GM19324 (cell line): ENCODE measurements around the gene PLEKHA4.
"Not testable (repeated sequence)": the region's sequence is repeated elsewhere in the genome, so short reads cannot be mapped to it uniquely, and the experiment has no call there.

Experiments
- ATAC-seq: cut with Tn5 transposase; IDR thresholded peaks from one replicate; pipeline ENCODE4 v1.9.1; 2021; ENCODE audit warnings: mild to moderate bottlenecking, moderate library complexity; ENCODE audit not compliant: unreplicated experiment, low FRiP score

PLEKHA4 gene

GRCh38 chr19:48868114-48868886 is at the start of gene PLEKHA4:
TSS of gene PLEKHA4 (minus strand) at chr19:48868617. CDS start at chr19:48867620, 997 bp downstream.
- no peak for ATAC-seq

GRCh38 chr19:48918071-48918470 is 49.7 kb upstream of the PLEKHA4 start:
- ATAC-seq, result no peak

DNA sequence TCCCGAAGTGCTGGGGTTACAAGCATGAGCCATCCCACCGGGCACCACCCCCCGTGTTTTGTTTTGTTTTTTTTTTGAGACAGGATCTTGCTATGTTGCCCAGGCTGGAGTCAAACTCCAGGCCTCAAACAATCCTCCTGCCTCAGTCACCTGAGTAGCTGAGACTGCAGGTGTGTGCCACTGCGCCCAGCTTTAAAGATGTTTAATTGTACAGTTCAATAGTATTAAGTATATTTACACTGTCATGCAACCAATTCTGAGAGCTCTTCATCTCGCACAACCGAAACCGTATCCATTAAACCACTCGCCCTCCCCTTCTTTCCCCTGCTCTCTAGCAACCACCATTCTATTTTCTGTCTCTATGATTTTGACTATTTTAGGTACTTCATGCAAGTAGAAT is 47.3 kb upstream of the PLEKHA4 start:
- no peak for ATAC-seq

DNA sequence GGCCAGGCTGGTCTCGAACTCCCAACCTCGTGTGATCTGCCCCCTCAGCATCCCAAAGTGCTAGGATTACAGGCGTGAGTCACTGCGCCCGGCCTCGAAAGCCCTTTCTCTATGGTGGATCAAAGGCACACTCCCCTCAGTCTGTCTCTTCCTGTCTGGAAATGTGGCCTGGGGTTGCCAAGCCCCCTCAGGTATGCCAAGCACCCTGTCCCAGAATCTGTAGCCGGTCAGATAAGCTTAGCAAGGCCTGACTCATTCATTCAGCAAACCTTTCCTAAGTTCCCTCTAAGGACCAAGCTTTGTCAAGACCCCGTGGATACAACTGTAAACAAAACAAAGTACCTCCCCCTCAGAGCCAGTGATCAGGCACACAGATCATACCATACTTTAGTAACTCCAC is 45.8 kb upstream of the PLEKHA4 start:
- no peak for ATAC-seq

DNA sequence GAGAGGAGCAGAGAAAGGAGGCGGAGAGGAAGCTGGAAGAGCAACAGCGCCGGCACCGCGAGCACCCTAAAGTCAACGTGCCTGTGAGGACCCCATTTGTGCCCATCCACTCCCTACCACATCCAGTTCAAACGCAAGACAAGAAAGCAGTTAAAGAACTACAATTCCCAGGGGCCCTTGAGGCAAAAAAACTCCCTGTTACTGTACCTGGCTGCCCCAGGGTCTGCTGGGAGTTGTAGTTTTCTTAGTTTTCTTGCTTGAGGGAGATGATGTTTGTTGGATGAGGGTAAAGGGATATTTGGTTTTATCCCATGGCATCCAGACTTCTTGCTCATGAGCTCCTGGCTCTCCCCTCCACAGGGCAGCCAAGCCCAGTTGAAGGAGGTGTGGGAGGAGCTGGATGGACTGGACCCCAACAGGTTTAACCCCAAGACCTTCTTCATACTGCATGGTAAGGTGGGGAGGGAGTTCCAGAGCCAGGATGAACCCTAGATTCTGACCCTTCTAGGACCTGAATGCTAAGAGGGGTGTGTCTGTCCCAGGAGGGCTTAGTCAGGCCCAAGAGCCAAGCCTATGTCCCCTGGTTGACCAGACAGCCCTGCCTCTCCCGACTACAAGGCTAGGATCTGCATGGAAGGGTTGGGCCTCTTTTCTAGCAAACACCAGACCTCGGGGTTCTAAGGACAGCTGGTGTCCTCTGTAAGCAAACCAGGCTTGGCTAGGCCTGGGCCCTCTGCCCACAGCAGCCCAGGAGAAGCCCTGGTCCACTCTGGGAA is 44.9 kb upstream of the PLEKHA4 start:
- no peak for ATAC-seq

GRCh38 chr19:48910803-48911202 is 42.4 kb upstream of the PLEKHA4 start:
- ATAC-seq, result no peak

- ATAC-seq, result not testable (repeated sequence)
These were observed 41.1 kb upstream of the PLEKHA4 start for GRCh38 chr19:48909424-48910077.

GRCh38 chr19:48907671-48908070 is 39.3 kb upstream of the PLEKHA4 start:
- ATAC-seq, result no peak

GRCh38 chr19:48906324-48906723 is 37.9 kb upstream of the PLEKHA4 start:
- no peak for ATAC-seq

DNA sequence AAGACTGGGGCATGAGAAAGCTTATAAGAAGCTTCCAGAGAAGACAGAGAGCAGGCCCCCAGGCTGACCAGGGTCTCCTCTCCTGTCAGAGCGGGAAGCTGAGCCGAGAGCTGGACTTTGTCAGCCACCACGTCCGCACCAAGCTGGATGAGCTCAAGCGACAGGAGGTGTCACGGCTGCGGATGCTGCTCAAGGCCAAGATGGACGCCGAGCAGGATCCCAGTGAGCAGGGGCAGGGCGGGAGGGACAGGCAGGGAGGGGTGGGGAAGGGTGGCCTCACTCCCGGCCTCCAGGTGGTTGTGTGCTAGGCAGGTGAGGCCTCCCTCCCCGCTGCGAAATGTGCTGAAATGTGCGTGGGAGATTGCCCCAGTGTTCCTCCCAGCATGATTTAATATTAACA is 37.2 kb upstream of the PLEKHA4 start:
- no peak for ATAC-seq

DNA sequence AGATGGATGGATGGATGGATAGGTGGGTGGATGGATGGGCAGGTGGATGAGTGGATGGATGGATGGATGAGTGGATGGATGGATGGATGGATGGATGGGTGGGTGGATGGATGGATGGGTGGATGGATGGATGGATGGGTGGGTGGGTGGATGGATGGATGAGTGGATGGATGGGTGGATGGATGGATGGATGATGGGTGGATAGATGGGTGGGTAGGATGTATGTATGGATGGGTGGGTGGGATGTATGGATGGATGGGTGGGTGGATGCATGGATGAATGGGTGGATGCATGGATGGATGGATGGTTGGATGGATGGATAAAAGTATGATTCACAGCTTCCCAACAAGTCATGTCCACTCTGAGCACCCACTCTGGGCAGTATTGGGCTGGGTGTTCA is 35.4 kb upstream of the PLEKHA4 start:
- ATAC-seq, result not testable (repeated sequence)

DNA sequence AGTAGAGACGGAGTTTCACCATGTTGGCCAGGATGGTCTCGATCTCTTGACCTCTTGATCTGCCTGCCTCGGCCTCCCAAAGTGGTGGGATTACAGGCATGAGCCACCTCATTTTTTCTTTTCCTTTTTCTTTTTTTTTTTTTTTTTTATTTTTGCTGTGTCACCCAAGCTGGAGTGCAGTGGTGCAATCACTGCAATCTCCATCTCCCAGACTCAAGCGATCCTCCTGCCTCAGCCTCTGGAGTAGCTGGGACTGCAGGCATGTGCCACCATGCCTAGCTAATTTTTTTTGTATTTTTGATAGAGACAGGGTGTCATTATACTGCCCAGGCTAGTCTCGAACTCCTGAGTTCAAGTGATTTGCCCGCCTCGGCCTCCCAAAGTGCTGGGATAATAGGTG is 33.9 kb upstream of the PLEKHA4 start:
- ATAC-seq, result not testable (repeated sequence)

GRCh38 chr19:48900477-48901406 is 32.3 kb upstream of the PLEKHA4 start:
- ATAC-seq, result no peak

DNA sequence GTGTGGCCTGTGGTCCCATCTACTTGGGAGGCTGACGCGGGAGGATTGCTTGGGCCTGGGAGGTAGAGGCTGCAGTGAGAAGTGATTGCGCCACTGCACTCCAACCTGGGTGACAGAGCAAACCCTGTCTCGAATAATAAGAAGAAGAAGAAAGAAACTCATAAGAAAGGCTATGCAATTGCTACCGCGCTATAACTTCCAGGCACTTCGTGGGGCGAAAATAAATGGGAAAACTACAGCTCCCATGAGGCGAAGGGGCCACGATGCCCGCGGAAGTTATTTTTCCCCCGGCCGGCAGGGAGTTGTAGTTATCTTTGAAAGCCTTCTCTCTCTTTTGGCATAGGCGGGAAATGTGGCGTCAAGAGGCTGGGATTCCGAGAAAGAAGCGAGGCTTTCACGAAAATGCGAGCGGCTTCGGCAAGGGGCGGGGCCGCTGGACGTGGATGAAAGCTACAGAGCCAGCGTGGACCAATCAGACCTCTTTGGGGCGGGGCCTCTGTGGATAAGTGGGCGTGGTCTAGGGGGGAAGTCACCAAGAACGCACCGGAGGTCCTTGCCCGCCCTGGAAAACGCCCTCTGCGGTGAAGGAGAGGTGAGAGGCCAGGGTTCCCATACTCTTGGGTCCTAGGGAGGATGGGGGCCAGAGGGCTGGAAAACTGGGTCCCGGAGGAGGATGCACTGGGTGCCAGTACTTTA is 31.5 kb upstream of the PLEKHA4 start, which contains the start of gene NUCB1:
Gene NUCB1, plus strand, starts transcription at position 532 of the 696 bp plus-strand sequence. CDS start 485 bp downstream, outside the sequence.
- ATAC-seq, result peak; percentile 84

DNA sequence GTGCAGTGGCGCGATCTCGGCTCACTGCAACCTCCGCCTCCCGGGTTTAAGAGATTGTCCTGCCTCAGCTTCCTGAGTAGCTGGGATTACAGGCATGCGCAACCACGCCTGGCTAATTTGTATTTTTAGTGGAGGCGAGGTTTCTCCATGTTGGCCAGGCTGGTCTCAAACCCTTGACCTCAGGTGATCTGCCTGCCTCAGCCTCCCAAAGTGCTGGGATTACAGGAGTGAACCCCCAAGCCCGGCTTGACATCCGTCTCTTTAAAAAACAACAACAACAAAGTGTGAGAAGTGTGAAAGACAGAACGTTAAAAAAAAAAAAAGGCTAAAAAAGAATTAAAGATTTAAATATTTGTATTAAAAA is 31.0 kb upstream of the PLEKHA4 start:
- ATAC-seq, result not testable (repeated sequence)

- ATAC-seq, result no peak
These were observed 28.8 kb upstream of the PLEKHA4 start for GRCh38 chr19:48897181-48897580.

GRCh38 chr19:48896191-48896720 is 27.8 kb upstream of the PLEKHA4 start:
- no peak for ATAC-seq

DNA sequence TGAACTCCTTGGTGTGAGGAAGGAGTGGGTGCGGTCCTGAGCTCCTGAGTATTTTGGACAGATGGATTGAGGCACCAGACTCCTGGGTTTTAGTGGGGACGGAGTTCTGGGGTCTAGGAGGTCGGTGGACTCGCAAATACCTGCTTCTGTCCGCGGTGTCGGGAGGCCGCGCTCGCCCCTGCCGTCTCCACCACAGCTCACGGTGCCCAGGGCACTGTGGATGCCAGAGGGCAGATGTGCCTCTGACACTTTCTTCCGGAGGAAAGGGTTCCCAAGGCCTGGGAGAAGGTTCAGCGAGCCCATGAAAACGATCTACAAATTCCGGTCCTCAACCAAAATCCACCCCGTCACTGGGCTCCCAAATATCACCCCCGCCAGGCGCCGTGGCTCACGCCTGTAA is 26.8 kb upstream of the PLEKHA4 start:
- no peak for ATAC-seq

- ATAC-seq, result no peak
These were observed 22.1 kb upstream of the PLEKHA4 start for GRCh38 chr19:48890551-48890950.
